H4 (cell line): ENCODE data around the gene TK2. TPM values are rescaled to one million over a fixed set of nuclear protein-coding genes. Genes with fewer than 3 reads are reported as not detected.

ENCODE experiments used
- DNase-seq: peaks from one replicate; pipeline ENCODE4 v3.0.0-alpha.2; 2015; ENCODE audit warnings: low spot score
- total RNA-seq: library from RNA; depleted of rRNA; stranded (reverse); fragments of >200 nt; shearing (Covaris generic); gene quantifications from 2 replicates; pipeline ENCODE4 v1.2.3, GENCODE V29; 2014

The TK2 gene
- total RNA-seq, 1 experiment from 2014 or later: 12.0 TPM

DNA sequence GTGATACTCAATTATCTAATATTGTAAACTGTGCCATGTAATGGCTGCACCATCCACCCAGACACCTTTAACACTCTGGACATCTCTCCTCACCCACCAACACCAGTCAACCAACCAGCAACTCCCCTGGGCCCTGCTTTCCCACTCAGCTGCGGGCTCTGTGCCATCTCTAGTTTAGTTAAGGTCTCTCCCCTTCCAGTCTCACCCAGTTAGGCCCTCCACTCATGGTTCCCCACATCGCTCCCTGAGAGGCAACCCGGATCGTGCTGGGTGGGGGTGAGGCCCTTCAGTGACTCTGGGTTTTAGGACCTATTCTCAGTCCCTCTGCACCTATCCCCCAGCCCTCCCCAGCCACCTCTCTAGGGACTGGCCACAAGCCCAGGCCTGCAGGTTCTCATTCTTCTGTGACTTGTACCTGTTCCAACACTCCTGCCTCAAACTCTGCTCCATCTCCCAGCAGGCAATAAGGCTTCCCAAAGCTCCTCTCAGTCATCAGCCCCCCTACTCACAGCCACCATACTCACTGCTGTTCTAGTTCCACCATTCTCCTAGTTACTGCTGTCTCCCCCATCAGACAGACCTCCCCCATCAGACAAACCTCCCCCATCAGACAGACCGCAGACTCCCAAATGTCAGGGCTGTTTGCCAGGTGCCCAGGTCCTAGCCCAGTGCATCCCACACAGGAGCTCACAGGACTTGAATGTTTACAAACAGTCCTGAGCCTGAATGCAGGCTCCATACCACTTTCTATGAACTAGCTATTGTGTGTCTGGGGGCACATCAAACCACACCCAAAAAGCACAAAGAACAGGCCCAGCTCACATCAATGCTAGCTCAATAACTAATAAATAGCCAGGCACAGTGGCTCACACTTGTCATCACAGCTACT lies 2.6 kb downstream of the TK2 start:
- no peak for DNase-seq

DNA sequence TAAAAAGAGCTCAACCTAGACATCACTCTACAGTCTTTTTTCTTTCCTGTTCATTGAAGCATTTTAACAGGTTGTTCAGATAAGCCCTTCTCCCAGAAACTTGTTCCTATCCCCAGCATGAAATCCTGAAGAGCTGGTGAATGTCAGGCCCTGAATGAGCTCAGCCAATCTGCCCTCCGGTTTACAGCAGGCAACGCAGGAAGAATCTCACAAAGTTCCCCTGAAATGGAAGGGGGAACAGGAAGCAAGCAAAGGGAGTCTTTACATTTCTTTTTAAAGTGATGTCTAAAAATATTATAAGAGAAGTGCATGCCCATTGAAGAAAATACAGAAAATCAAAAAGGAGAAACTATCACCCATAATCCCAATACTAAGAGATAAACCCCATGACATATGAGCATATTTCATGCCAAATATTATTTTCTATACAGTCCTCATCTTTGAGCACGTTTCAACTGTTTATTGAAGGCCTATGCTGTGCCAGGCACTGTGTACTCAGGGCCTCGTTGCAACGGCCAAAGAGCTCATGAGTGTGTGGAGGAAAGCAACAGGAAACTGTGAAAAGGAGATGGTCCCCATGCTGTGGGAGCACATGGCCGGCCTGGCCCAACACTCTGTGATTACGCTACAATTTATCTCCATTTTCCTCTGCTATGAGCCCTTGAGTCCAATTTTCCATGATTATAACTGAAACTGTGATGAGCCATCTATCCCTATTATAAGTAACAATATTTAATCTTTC lies 5.7 kb downstream of the TK2 start:
- DNase-seq: no peak

GRCh38 chr16:66543541-66543940 lies 6.4 kb downstream of the TK2 start:
- no peak for DNase-seq

DNA sequence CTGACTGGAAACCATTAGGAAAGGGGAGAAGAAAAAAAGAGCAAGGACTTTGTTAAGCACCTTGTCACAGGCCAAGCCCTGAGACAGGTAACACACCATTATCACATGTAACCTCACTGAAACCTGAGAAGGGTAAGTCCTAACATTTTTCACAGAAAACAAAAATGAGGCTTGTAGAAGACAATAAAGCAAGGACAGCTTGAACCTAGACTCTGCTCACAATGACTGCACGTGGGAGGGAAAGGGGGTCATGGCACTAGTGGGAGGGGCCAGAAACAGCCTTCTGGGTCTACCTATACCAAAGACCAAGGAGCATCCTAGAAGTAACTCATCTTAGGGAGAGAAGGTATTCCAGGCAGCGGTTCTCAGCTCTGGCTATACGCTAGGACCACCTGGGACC lies 7.5 kb downstream of the TK2 start:
- DNase-seq: no peak

DNA sequence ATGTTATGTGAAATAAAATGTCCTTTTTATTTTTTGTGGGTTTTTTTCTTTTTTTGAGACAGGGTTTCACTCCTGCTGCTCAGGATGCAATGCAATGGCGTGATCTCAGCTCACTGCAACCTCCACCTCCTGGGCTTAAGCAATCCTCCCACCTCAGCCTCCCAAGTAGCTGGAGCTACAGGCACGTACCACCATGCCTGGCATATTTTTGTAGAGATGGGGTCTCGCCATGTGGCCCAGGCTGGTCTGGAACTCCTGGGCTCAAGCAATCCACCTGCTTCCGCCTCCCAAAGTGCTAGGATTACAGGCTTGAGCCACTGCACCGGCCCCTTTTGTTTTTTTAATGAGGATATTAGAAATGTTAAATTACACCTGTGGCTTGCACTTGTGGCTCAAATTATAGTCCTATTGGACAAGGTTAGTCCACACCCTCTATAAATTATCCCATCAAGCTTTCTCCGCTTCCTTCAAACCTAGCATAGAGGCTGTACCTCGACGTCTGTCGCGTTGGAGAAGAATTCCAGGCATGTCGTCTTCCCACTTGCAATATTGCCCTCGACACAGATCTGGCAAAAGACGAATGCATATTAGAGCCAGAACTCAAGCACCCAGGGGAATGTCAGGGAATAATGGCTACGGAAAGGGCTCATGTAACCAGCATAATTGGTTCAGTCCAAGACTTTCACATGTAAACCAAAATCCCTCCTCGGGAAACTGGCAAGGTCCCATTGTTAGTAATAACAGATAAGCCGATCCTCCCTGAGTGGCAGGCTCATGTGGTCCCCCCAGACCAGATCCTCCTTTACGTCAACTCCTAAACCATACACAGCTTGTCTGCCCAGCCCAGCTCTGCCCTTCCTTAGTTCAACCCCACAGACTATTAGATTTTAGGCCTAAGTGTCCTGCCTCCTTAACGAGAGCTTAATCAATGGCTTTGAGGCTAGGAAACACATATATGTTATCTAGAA lies 8.2 kb downstream of the TK2 start:
- DNase-seq: no peak

- DNase-seq: no peak
Measured at GRCh38 chr16:66539623-66540469, 10.1 kb downstream of the TK2 start.

DNA sequence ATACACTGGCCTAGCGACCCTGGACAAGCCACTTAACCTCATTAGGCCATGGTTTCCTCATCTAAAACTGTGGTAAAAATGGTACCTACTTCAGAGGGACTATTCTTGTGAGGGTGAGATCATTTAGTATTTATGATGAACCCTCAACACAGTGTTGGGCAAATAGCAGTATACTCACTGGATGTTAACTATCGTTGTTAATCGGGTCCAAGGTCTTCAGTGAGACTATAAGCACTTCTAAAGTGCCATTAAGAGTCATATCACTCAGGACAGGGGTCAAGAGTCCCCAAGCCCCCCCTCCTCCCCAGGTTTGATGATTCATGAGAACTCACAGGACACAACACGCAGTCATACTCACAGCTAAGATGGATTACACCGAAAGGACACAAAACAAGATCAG lies 11.0 kb downstream of the TK2 start:
- DNase-seq: no peak

- DNase-seq: no peak
Measured at GRCh38 chr16:66537236-66537635, 12.7 kb downstream of the TK2 start.

- DNase-seq: no peak
Measured at GRCh38 chr16:66536525-66536924, 13.4 kb downstream of the TK2 start.

- DNase-seq: no peak
Measured at GRCh38 chr16:66534376-66534799, 15.5 kb downstream of the TK2 start.

- no peak for DNase-seq
Measured at GRCh38 chr16:66529475-66529874, 20.4 kb downstream of the TK2 start.

- no peak for DNase-seq
Measured at GRCh38 chr16:66528294-66528693, 21.6 kb downstream of the TK2 start.

GRCh38 chr16:66525396-66526180 lies 24.3 kb downstream of the TK2 start:
- DNase-seq: peak; percentile 95

DNA sequence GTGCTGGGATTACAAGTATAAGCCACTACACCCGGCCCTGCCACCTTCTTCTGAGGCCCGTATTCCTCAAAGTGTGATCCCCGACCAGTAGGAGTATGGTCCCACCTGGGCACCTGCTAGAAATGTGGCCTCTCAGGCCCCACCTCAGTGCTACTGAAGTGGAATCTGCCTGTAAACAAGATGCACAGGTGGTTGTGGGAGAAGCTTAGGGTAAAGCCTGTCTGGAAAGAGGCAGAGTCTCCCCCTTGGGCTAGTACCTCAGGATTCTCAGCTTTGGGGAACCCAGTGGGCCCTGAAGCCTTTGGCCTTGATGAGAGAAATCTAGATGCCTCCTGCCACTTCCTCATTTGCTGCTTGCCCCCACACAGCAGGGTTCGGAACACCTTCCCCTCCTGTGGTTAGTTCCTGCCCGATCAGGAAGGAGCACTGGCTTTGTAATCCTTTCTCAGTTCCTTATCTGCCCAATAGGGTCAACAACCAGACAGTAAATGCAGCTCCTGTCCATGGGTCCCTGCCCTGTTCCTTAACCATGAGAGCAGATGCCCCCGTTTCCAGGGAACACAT lies 25.2 kb downstream of the TK2 start:
- DNase-seq: no peak

- no peak for DNase-seq
Measured at GRCh38 chr16:66523861-66524354, 26.0 kb downstream of the TK2 start.

- no peak for DNase-seq
Measured at GRCh38 chr16:66522816-66523590, 26.9 kb downstream of the TK2 start.

- DNase-seq: peak; percentile 98
Measured at GRCh38 chr16:66521951-66522771, 27.8 kb downstream of the TK2 start.

- no peak for DNase-seq
Measured at GRCh38 chr16:66521252-66521713, 28.6 kb downstream of the TK2 start.
